LNCaP clone FGC (cell line): ENCODE measurements around the gene ATP2B2.

Experiments used
- DNase-seq: peaks from one replicate; pipeline ENCODE4 v3.0.0-alpha.2; 2011; ENCODE audit warnings: low read depth
- H3K4me3 ChIP-seq: 2 replicates; pipeline ENCODE4 v1.5.1; 2011; ENCODE audit warnings: mild to moderate bottlenecking, low read depth, low read length, control low read depth
- CTCF ChIP-seq: IDR thresholded peaks from 2 replicates; pipeline ENCODE4 v1.5.1; 2012; ENCODE audit warnings: mild to moderate bottlenecking; ENCODE audit not compliant: control insufficient read depth, insufficient read depth; ENCODE audit errors: extremely low read depth

ATP2B2 gene

DNA sequence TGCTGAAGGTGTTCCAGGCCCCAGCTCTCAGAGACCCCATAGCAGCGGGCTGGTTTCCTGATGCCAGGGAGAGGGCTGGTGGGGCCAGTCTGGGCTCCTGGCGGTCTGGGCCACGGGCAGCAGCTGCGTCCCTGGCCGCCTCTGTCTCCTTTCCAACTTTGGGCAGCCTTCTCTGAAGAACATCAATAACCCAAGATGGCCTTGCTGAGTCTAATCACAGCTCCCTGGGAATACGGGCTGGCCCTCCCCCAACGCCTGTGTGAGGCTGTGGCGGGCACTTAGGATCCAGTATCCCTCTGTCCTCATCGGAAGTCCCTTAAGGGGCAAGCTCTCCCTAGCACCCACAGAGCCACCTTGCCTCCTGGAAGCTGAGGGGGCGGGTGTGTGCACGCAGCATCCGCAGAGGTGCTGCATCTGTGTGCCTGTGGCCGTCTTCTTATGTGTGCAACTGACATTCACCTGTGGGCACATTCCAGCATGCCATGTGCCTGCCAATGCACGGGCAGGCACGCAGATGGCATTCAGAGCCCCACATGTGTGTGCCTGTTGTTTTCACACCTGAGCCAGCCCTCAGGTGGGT is 2.1 kb downstream of the ATP2B2 start:
- no peak for DNase-seq
- no peak for TF ChIP-seq CTCF
- H3K4me3 ChIP-seq = no peak overlapping the region

DNA sequence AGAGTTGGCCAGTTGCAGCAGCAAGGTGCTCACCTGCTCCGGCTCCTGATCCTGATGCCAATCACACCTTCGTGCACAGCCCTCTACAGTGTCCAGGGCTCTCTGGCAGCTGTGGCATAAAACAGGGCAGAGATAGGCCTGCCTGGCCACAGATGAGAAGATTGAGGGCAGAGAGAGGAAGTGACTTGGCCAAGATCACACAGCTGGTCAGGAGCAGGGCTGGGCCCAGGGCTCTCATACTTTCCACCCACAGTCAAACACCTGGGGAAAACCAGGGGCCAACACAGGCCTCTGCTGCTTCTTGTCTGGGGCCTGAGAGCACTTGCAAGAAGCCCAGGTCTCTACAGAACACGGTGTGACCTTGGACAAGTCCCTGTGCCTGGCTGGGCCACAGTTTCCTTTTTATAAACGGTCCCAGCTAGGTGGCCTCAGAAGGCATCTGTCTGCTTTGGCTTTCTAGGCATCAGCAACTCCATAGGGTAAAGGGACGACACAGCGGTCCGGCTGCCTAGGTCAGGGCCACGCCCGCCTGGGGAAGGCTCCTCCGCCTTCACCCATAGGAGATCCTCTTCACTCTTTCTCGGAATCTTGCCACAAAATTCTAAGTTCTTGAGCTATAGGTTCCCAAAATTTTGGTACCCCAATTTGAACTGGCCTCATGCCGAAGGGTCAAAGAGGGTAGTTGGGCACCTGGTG is 3.1 kb downstream of the ATP2B2 start:
- H3K4me3 ChIP-seq = no peak overlapping the region
- no peak for TF ChIP-seq CTCF
- DNase-seq = no peak

GRCh38 chr3:10501664-10502052 is 3.7 kb downstream of the ATP2B2 start:
- TF ChIP-seq CTCF = no peak
- H3K4me3 ChIP-seq = no peak overlapping the region
- DNase-seq = no peak

GRCh38 chr3:10500717-10501663 is 4.4 kb downstream of the ATP2B2 start:
- DNase-seq = no peak
- TF ChIP-seq CTCF = no peak
- H3K4me3 ChIP-seq = no peak overlapping the region

DNA sequence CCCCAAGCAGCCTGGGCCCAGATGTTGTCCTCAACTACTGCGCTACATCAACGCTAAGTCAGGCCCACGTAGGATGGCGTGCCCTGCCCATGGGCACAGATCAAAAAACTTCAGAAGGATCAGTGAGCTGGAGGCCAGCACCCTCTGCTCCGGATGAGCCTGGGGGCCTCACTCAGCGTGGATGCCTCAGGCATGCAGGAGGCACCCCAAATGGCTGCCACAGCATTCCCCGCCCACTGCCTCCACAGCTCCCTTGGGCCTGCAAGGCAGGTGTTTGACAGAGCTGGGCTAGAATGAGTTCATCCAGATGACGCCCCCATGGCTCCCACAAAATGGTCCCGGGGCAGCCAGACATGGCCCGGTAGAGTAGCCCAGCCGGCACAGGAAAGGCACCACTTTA is 7.1 kb downstream of the ATP2B2 start:
- TF ChIP-seq CTCF = no peak
- DNase-seq = no peak
- no peak overlapping the region for H3K4me3 ChIP-seq

DNA sequence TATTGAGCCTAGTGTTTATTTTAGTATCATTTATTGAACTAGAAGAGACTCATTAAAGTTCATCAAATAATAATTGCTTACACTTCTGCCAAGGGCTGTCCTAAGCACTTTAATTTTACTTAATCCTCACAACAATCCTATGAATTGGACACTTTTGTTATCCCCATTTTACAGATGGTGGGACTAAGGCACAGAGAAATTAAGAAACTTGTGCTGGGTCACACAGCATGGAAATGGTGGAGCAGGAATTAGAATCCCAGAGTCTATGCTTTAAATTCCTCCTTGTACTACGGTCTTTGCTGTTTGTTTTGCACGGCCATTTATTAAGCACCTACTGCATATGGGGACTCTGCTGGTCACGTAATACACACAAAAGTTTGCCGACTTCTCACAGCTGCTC is 7.9 kb downstream of the ATP2B2 start:
- no peak for TF ChIP-seq CTCF
- DNase-seq = no peak

More for the DNA sequence above, 7.9 kb downstream of the ATP2B2 start:
- no peak overlapping the region for H3K4me3 ChIP-seq
